Activated T-cell treated with anti-CD3 and anti-CD28 coated beads, Interleukin-2, amount 50 U/mL, for 24 hours (primary cell): ENCODE measurements around the gene PDPN.

ENCODE experiments used
- DNase-seq: peaks from one replicate; pipeline ENCODE4 v3.0.0-alpha.2; 2020
- H3K27ac Mint-ChIP-seq: 2 replicates; pipeline ENCODE4 v1.8.0; 2020; ENCODE audit warnings: mild to moderate bottlenecking, mixed read lengths
- H3K27me3 Mint-ChIP-seq: 2 replicates; pipeline ENCODE4 v1.8.0; 2020; ENCODE audit warnings: mixed read lengths
- H3K36me3 Mint-ChIP-seq: 2 replicates; pipeline ENCODE4 v1.8.0; 2020; ENCODE audit warnings: low read depth, mixed read lengths
- H3K4me1 Mint-ChIP-seq: 2 replicates; pipeline ENCODE4 v1.8.0; 2020; ENCODE audit warnings: low read depth, mixed read lengths
- H3K4me3 Mint-ChIP-seq: 2 replicates; pipeline ENCODE4 v1.8.0; 2020; ENCODE audit warnings: mild to moderate bottlenecking, moderate library complexity, mixed read lengths
- H3K9me3 Mint-ChIP-seq: 2 replicates; pipeline ENCODE4 v1.8.0; 2020; ENCODE audit warnings: mixed read lengths

PDPN gene

DNA sequence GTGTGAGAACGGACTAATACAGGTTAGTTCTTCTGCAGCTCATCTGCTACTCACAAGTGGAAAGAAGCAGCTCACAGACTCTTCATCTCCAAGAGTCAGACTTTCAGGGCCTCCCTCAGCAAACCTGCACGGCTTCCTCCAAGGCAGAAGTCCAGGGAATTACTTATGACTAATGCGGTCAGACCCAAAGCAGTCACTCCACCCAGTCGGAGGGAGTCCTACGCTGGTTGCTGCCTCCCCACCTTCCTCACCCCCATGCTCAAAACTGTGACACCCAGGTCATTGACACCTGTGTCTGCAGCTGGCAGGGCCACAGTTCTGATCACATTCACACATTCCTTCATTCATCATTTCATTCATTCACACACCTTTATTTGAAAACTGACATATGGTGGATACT, 77.9 kb downstream of the PDPN start:
- Mint-ChIP-seq H3K27me3 (peaks cover 3% of the 10 kb centered on the region), H3K4me3 (no peak overlapping the region), H3K27ac (no peak overlapping the region), H3K4me1 (peaks cover 5% of the 10 kb centered on the region), H3K9me3 (peaks cover 3% of the 10 kb centered on the region), H3K36me3 (no peaks in the 10 kb centered on the region)
- no peak for DNase-seq

DNA sequence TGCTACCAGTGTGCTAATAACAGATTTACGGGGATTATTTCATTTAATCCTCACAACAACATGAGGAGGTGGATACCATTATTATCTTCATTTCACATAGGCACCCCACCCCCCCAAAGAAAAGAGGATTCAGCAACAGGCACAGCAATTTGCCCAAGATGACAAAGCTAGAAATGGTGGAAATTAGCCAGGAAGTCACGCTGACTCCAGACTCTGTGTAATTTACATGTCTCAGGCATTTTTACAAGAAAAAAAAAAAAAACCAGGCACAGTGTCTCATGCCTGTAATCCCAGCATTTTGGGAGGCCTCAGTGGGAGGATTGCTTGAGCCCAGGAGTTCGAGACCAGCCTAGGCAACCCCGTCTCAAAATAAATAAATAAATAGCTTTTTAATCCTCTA, 78.9 kb downstream of the PDPN start:
- peaks cover 5% of the 10 kb centered on the region for H3K4me1 Mint-ChIP-seq
- no peak overlapping the region for H3K4me3 Mint-ChIP-seq
- H3K36me3 Mint-ChIP-seq, result no peaks in the 10 kb centered on the region
- H3K27ac Mint-ChIP-seq, result no peak overlapping the region
- peaks cover 3% of the 10 kb centered on the region for H3K27me3 Mint-ChIP-seq
- no peak for DNase-seq
- H3K9me3 Mint-ChIP-seq, result peaks cover 3% of the 10 kb centered on the region

DNA sequence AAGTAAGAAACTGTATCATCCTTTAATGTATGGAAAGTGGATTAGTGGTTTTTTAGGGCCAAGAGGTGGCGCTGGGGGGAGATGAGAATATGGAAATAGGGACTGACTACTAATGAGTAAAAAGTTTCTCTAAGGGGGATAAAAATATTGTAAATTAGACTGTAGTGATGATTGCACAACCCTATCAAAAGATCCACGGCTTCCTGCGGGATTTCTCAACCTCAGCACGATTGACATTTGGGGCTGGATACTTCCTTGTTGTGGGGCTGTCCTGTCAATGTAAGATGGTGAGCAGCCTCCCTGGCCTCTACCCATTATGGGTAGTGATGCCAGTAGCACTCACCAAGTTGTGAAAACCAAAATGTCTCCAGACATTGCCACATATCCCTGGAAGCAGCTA, 80.3 kb downstream of the PDPN start:
- H3K4me3 Mint-ChIP-seq, result no peak overlapping the region
- no peaks in the 10 kb centered on the region for H3K36me3 Mint-ChIP-seq
- peaks cover 3% of the 10 kb centered on the region for H3K9me3 Mint-ChIP-seq
- no peak for DNase-seq
- peaks cover 5% of the 10 kb centered on the region for H3K4me1 Mint-ChIP-seq
- no peak overlapping the region for H3K27ac Mint-ChIP-seq
- H3K27me3 Mint-ChIP-seq, result peaks cover 3% of the 10 kb centered on the region

DNA sequence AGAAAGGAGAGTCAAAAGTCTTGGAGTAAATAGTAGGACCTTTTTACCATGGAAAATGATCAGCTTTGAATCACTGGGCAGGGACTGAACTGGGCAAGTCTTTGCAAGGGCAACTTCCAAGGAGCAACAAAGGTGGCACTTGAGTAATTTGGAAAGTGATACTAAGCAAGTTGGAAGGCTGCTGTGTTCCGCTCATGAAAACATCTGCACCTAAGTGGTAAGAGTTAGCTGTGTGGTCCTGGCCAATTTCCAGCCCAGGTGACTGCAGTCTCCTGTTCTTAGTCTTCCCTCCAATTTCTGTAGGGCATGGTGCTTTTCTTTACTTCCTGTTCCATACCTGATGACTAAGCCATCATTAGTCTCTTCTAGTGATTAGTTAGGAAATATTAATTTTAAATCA, 80.8 kb downstream of the PDPN start:
- Mint-ChIP-seq H3K27me3 (peaks cover under 1% of the 10 kb centered on the region), H3K27ac (no peak overlapping the region), H3K36me3 (no peaks in the 10 kb centered on the region), H3K9me3 (peaks cover under 1% of the 10 kb centered on the region), H3K4me1 (peaks cover 5% of the 10 kb centered on the region), H3K4me3 (no peak overlapping the region)
- DNase-seq, result no peak

DNA sequence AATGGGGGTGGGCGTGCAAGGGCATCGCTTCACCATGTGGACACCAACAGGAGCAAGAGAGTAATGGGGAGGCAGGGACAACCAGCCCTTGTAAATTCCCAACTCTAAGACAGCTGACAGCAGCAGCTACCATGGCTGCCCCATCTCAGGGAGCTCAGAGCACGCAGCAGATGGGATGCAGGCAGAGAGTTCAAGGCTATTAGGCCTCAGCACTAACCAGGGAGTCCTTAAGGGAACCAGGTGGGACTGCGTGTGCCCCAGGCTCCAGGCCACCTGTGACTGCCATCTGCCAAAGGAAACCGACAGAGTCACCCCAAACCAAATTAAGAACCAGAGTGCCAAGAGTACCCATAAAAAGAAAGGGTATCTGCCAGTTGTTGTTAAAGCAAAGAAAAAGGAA, 82.7 kb downstream of the PDPN start:
- no peak overlapping the region for H3K27ac Mint-ChIP-seq
- H3K36me3 Mint-ChIP-seq, result no peaks in the 10 kb centered on the region
- peaks cover 5% of the 10 kb centered on the region for H3K4me1 Mint-ChIP-seq
- no peaks in the 10 kb centered on the region for H3K9me3 Mint-ChIP-seq
- H3K4me3 Mint-ChIP-seq, result no peak overlapping the region
- DNase-seq, result no peak
- H3K27me3 Mint-ChIP-seq, result no peaks in the 10 kb centered on the region
